Measurements from ENCODE around the gene CROCC.
"Not testable (repeated sequence)": the region's sequence is repeated elsewhere in the genome, so short reads cannot be mapped to it uniquely, and the experiment has no call there.

The CROCC gene, protein sequence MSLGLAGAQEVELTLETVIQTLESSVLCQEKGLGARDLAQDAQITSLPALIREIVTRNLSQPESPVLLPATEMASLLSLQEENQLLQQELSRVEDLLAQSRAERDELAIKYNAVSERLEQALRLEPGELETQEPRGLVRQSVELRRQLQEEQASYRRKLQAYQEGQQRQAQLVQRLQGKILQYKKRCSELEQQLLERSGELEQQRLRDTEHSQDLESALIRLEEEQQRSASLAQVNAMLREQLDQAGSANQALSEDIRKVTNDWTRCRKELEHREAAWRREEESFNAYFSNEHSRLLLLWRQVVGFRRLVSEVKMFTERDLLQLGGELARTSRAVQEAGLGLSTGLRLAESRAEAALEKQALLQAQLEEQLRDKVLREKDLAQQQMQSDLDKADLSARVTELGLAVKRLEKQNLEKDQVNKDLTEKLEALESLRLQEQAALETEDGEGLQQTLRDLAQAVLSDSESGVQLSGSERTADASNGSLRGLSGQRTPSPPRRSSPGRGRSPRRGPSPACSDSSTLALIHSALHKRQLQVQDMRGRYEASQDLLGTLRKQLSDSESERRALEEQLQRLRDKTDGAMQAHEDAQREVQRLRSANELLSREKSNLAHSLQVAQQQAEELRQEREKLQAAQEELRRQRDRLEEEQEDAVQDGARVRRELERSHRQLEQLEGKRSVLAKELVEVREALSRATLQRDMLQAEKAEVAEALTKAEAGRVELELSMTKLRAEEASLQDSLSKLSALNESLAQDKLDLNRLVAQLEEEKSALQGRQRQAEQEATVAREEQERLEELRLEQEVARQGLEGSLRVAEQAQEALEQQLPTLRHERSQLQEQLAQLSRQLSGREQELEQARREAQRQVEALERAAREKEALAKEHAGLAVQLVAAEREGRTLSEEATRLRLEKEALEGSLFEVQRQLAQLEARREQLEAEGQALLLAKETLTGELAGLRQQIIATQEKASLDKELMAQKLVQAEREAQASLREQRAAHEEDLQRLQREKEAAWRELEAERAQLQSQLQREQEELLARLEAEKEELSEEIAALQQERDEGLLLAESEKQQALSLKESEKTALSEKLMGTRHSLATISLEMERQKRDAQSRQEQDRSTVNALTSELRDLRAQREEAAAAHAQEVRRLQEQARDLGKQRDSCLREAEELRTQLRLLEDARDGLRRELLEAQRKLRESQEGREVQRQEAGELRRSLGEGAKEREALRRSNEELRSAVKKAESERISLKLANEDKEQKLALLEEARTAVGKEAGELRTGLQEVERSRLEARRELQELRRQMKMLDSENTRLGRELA (N-terminal part only)

DNA sequence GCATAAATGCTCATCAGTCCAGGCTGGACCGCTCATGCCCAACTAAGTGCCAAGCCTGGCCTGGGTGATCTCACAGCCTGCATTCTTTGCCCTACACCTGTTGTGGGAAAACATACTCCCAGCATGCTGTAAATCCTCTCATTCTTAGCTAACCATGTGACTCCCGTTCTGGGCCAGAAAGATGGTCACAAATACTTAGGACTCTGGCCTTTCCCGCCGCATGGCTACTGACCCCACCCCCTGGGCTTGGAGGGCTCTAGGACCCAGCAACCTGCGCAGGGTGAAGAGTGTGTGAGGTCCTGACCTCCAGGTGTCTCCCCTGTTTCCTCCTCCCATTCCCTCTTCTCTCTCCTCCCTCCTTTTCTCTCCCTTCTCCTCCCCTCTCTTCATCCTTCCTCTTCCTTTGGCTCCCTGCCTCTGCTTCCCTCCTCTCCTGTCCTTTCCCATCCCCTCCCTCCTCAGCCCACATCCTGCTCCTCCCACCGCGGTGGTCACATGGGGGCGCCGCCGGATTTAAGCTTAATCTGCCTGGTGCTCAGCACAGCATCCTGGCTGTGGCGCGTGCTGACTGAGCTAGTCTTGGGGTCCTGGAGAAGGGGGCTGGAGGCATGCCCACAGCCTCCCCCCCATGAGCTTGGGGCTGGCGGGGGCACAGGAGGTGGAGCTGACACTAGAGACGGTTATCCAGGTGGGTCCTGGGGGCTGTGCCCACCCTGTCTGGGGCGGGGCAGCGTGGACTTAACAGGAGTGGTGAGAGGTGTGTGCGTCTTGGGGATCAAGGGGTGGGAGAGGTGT lies at the start of gene CROCC:
Gene CROCC, plus strand, starts transcription at position 541 of the 795 bp plus-strand sequence. Its CDS starts 88 bp downstream, at position 629.
- DNase-seq = no peak

DNA sequence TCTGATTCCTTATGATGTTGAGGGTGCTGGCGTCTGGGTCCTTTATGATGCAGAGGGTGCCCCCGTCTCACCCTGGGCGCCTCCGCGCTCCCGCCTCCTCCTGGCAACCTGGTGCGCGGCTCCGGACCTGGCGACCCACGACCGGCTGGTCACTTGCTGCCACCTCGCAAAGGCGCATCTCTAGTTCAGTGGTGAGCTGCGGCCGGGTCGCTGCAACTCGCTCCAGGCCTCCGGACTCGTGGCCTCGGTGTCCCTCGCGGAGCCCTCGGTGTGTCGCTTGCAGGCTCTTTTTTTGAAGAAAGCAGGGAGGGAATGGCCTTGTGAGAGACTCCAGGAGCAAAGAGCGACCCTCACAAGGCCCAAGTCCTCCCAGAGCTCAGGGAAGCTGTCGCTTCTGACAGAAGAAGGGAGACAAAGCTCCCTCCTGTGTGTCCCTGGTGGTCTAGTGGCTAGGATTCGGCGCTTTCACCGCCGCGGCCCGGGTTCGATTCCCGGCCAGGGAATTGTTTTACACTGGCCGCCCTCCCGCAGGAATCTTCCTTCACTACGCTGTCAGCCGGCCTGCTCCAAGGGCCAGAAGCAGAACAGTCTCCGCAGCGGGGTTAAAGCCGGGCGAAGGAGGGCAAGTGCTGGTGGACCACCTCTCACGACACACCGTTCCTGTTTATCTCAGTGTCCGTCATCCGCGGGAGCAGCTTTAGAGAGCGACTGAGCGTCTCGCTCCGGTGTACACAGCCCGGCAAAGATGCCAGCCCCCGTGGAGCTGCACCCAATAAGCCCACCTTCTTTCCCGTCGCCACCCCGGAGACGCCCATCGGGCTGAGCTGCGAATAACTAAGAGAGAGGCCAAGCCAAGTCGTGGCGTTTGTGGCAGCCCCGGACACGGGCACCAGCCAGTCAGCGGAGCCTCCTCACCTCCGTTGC lies 49.3 kb upstream of the CROCC start:
- peak; percentile 60 for DNase-seq

DNA sequence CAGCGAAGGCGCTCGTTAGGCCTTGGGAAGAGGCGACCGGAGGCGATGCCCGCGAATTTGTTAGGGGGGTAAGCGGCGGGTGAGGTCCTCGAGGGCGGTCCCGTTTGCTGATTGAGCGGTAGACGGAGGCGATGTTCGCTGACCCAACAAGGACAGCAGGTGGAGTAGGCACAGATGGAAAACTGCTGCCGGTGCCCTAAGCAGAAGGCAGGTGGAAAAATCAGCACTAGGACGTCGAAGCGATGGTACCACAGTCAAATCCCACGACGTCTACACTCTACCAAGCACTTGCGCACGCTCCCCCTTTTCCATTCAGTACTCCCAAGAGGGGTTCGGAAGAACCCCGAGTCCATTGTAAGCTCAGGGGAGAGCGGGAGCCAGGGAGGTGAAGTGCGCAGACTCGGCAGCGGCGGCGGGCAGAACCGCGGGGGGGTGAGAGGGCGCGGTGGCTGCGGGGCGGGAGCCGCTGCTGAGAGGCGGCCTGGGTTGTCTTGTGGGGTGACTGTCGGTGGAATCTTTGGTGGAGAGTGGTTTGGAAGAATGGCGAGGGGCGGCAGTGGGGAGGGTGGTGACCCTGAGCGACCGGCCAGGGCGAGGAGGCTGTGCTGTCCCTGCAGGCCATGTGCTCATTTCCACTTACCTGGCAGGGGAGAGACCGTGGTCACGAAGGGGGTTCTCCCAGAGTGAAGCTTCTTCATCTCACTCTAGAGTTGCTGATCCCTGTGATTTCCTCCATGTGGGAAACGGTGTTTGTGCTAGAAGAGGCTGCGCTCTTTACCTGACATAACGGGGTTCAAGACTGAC lies 48.5 kb upstream of the CROCC start:
- not testable (repeated sequence) for DNase-seq

DNA sequence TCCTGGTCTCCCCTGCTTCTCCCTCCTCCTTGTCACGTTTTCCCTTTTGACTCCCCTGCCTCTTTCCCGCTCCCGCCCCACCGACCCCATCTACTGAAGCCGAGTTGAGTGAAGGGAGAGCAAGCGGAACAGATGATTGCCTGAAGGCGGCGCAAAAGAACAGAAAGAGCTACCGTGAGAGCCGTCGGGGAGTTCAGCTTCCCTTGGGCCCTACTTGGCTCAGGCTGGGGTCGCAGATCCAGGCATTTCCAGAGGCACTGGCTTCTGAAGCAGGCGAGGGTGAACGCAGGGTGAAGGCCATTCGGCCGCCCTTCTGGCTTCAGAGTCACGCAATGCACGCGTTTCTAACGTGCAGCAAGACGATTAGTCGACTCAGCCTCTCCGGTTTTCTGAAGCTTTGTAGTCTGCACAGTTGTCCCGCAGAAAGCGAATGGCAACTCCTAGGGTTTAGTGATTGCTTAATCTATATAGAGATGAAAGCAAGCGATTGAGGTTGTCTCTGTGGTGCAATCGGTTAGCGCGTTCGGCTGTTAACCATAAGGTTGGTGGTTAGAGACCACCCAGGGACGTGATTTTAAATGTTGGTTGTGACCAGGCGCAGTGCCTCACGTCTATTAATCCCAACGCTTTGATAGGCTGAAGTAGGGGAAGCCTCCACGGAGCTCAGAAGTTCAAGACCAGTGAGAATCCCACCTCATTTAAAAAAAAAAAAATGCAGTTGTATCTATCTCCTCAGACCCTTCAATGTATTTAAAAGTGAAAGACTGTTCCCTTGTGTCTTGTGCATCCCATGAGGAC lies 46.6 kb upstream of the CROCC start:
- DNase-seq = not testable (repeated sequence)

DNA sequence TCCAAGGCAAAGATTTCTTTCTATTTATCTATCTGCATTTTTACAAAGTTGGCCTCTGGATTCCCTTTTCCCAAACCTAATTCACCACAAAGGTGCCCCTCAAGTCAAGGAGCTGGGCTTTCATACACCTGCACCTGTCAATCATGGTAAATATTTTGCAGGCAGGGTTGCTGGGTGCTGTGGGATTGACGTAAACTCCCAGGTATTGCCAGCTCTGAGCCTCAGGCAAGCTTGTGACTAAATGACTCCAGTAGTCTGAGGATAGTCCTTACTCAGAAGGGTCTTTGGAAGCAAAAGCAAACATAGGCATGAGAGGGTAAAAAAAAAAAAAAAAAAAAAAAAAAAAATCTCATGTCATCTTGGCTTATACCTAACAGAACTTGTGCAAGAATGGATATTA lies 40.0 kb upstream of the CROCC start:
- not testable (repeated sequence) for DNase-seq

DNA sequence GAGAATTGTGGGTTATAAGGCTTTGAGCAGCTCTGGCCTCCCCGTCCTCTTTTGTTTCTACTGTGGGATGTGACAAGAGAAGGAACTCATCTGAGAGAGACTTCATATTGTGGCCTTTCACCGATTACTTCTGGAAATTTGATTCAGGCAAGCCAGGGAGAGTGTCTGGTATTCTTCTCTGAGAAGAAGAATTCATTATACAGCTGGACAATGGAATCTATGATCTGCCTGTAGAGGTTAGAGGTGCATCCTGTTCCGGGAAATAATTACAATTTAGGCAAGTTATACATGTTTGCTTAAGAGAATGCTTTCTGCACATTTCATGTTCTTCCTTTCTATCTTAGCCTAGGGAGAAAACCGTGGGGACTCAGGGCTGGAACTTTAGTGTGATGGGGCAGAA lies 38.7 kb upstream of the CROCC start:
- no peak for DNase-seq

DNA sequence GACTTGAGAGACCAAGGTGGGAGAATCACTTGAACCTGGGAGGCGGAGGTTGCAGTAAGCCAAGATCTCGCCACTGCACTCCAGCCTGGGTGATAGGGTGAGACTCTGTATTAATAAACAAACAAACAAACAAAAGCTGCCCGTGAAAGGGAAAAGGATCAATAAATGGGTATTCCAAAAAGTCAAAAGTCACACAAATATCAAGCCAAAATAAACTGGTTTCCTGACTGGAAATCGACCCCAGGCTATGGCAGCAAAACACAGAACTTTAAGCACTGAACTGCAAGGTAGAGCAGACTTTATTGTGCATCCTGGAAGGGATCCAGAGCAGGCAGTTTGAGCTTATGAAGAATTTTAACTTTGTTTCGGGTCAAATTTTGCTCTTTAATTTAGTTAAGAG lies 37.2 kb upstream of the CROCC start:
- not testable (repeated sequence) for DNase-seq

DNA sequence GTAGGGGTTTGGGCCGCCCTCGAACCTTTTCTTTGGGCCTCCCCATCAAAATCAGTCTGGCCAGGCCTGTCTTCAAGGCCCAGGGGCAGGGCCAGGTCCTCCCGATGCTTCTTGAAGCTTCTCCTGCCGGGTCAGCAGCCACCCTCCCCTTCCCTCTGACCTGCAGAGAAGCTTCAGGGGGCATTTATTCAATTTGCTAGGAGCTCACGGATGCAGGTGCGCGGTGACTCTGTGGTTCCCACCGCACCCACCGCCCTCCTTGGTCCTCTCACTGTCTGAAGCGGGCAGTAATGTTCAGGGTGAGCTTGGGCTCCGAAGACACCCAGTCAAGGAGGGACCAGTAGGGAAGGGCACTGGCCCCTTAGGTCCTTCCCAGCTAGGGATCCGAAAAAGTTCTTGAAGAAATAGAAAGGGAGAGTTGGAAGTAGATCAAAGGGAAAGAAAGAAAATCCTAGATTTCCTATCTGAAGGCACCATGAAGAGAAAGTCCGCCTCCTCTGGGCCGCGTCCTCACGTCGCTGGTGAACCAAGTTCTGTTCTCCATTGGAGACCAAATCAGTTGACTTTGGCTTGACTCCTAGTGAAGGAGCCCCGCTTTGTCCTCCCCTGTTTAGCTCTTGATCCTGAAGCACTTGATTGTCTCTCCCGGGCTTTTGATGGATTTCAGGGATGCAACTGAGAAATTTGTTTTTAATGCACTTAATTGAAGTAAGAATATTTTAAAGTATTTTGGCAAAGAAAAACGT lies 34.7 kb upstream of the CROCC start:
- DNase-seq = no peak

DNA sequence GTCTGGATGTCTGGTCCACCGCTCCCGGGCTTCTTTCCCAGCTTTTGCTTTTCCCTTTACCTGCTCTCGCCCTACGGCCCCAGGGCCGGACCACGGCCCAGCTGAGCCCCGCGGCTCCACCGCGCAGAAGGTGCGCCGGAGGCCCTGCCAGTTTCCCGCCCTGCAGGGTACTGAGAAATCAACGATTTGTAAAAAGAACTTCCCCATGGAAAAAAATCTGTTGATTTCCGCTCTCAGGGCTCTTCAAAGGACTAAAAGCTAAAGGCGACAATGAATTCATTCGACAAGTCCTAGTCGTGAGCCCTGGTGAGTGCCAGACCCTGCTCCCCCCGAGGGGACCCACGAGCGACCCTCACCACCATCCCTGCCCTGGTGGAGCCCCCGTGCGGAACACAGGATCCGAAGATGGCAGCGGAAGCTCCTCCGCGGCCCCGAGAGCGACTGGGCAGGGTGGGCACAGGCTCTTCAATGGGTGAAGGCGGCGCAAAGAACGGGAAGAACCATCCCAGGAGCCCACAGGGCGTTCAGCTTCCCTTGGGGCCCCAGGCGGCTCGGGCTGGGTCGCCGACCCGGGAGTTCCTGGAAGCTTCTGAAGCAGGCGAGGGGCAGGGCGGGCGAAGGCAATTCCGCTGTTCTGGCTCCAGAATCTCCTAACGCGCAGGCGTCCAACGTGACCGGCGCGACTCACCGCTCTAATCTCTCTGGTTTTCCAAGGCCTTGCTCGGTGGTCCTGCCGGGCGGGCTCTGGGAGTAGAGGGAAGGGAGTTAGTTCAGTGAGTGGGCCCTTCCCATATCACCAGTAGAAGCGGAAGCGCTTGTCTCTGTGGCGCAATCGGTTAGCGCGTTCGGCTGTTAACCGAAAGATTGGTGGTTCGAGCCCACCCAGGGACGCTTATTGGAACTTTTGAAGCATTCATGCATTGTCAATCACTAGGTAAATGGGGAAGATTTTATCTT lies 32.6 kb upstream of the CROCC start:
- no peak for DNase-seq

DNA sequence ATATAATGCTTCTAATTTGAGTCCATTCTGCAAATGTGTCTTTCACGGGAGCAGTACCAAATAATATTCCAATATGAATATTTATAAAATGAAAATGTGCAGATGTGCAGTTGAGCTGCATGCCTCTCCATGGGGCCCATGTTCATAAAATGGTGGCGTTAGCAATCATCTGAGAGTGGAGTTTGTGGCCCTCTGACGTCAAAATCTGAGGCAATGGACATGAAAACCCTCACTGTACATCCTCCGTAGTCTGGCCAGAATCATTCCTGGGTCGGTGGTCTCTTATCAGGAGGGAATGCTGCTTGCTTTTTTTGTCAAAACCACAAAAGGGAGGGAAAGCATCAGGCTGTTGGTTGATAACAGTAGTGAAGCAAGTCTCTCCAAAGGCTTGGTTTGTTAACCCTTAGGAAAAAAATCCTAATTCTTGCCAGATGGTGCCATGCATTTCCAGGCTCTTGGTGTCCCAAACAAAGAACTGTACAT lies 31.2 kb upstream of the CROCC start:
- not testable (repeated sequence) for DNase-seq

DNA sequence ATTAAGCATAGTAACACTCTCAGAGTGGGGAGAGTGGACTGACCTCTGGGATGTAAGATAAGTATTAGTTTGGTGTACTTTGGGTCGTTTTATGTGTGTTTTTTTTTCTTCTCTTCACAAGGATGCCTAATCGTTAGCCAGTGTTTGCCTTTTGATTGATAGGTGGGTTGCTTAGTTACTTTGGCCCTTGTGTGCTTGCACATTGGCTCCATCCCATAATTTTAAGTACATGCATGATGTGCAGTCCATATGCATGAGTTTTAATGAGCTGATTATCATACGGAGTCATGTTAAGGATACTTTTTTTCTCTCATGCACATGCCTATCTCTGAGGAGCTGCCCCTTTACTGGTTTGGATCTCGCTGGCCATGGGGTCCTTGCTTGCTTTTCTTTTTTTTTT lies 30.7 kb upstream of the CROCC start:
- DNase-seq = not testable (repeated sequence)

DNA sequence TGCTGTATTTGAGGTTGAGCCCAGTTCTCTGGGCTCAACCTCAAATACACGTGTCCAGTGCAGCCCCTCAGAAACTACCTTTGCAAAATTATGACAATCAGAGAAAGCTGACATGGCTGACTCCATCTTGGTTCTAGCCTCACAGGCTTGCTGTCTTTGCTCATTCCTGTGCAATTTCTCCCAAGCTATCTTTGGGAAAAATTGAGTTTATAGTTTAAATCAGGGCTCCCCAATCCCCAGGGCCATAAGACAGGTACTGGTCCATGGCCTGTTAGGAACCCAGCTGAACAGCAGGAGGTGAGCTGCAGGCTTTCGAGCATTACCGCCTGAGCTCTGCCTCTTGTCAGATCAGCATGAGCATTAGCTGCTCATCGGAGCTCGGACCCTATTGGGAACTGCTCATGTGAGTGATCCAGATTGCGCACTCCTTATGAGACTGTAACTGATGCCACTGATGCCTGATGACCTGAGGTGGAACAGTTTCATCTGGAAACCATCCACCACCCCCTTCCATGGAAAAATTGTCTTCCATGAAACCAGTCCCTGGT lies 28.7 kb upstream of the CROCC start:
- DNase-seq = not testable (repeated sequence)

DNA sequence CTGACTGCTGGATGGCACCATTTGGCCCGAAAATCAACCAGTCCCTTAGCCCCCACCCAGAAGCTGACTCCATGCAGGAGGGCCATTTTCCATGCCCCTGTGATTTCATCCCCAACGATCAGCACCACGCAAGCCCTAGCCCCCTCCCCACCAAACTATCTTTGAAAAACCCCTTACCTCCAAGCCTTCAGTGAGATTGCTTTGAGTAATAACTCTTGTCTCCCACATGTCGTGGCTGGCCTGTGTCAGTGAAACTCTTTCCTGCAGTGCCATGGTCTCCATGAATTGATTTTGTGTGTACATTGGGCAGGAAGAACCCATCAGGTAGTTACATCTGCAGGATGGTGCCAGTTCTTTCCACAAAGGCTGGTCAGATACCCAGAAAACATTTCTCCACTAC lies 27.9 kb upstream of the CROCC start:
- not testable (repeated sequence) for DNase-seq

DNA sequence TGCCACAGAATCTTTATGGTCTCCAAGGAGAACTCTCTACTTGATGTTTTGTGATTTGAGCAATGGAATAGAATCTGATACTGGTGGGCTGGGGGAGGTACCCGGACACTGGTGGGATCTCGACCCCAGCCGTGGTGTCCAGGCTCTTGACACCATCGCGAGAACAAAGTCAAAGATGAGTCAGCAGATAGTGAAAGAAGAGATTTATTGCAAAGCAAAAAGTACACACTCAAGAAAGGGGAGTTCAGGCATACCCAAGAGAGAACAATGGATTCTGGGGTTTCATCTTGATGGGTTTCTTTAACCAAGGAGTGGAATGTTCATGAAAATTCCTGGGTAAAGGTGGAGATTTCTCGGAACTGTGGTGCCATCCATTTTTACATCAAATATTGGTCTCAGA lies 27.4 kb upstream of the CROCC start:
- not testable (repeated sequence) for DNase-seq

DNA sequence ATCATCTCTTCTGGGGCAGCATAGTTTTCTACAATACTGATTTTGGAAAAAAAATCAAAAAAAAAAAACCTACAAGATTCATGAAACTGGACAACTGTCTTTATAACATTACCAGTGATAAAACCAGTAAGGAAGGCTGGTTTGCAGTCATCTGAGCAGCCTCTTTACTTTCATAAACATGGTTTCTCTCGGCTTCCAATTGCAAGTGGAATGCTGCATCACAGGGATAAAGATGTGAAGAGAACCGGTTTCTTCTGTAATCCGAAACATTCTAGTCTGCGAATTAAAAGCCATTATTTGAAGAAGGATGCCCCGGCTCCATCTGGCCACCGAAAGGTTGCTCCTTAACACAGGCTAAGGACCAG lies 26.5 kb upstream of the CROCC start:
- not testable (repeated sequence) for DNase-seq

DNA sequence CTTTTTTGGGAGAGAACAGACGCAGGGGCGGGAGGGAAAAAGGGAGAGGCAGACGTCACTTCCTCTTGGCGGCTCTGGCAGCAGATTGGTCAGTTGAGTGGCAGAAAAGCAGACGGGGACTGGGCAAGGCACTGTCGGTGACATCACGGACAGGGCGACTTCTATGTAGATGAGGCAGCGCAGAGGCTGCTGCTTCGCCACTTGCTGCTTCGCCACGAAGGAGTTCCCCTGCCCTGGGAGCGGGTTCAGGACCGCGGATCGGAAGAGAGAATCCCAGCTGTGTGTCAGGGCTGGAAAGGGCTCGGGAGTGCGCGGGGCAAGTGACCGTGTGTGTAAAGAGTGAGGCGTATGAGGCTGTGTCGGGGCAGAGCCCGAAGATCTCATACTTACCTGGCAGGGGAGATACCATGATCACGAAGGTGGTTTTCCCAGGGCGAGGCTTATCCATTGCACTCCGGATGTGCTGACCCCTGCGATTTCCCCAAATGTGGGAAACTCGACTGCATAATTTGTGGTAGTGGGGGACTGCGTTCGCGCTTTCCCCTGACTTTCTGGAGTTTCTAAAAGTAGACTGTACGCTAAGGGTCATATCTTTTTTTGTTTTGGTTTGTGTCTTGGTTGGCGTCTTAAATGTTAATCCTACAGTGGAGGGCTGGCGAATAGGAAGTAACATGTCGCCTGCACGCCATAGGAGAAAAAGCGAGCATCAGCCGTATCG lies 26.0 kb upstream of the CROCC start, which contains the start of gene RNU1-2:
Gene RNU1-2, plus strand, starts transcription at position 383 of the 718 bp plus-strand sequence.
- DNase-seq = peak; percentile 73

Data from NCI-H774 (cell line).